Panc1 (cell line): ENCODE results near the gene PLEKHD1.

Experiments used
- CTCF ChIP-seq: fragments of 450-650 bp; IDR thresholded peaks from 2 replicates; pipeline ENCODE4 v1.5.1; 2017; ENCODE audit warnings: mild to moderate bottlenecking
- POLR2AphosphoS5 ChIP-seq: IDR thresholded peaks from 2 replicates; pipeline ENCODE4 v1.6.1; 2012; ENCODE audit warnings: mild to moderate bottlenecking, low read depth, low read length, moderate library complexity
- TF ChIP-seq, protein P1 (sequence below), 2 experiments: IDR thresholded peaks; 2 replicates each; pipeline ENCODE4 v1.6.1; 2011 to 2012; ENCODE audit warnings: low read depth in 2 of 2, control low read depth in 1 of 2, low read length in 1 of 2, mild to moderate bottlenecking in 1 of 2, moderate library complexity in 1 of 2; ENCODE audit not compliant: insufficient read depth in 1 of 2

DNA sequence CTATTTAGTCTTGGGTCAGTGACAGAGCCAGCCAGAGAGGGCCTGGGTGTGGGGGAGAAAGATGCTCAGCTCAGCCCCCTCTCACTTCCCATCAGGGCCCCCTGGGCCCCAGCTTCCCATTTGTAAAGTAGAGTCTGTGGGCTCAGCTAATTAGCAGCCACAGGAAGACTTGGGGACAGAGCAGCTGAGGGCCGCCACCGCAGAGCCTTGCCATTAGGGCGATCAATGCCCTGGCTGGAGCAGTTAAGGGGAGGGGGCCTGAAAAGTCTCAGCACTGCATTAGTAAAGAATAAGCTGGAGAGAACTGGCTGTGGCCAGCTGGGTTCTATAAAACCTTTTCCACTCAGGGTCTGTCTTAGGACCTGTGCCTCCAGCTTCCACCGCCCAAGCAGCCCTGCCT, 2.7 kb downstream of the PLEKHD1 start:
- TF ChIP-seq CTCF: no peak
- TF ChIP-seq POLR2AphosphoS5: no peak
- TF ChIP-seq, protein P1, sequence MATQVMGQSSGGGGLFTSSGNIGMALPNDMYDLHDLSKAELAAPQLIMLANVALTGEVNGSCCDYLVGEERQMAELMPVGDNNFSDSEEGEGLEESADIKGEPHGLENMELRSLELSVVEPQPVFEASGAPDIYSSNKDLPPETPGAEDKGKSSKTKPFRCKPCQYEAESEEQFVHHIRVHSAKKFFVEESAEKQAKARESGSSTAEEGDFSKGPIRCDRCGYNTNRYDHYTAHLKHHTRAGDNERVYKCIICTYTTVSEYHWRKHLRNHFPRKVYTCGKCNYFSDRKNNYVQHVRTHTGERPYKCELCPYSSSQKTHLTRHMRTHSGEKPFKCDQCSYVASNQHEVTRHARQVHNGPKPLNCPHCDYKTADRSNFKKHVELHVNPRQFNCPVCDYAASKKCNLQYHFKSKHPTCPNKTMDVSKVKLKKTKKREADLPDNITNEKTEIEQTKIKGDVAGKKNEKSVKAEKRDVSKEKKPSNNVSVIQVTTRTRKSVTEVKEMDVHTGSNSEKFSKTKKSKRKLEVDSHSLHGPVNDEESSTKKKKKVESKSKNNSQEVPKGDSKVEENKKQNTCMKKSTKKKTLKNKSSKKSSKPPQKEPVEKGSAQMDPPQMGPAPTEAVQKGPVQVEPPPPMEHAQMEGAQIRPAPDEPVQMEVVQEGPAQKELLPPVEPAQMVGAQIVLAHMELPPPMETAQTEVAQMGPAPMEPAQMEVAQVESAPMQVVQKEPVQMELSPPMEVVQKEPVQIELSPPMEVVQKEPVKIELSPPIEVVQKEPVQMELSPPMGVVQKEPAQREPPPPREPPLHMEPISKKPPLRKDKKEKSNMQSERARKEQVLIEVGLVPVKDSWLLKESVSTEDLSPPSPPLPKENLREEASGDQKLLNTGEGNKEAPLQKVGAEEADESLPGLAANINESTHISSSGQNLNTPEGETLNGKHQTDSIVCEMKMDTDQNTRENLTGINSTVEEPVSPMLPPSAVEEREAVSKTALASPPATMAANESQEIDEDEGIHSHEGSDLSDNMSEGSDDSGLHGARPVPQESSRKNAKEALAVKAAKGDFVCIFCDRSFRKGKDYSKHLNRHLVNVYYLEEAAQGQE (IDR thresholded peaks at IDR 0.05; ENCODE audit: insufficient read depth in 1 of 2, low read depth in 2 of 2, low read length in 1 of 2): no peak
